ENCODE results near the gene CSRP3.

Gene CSRP3

DNA sequence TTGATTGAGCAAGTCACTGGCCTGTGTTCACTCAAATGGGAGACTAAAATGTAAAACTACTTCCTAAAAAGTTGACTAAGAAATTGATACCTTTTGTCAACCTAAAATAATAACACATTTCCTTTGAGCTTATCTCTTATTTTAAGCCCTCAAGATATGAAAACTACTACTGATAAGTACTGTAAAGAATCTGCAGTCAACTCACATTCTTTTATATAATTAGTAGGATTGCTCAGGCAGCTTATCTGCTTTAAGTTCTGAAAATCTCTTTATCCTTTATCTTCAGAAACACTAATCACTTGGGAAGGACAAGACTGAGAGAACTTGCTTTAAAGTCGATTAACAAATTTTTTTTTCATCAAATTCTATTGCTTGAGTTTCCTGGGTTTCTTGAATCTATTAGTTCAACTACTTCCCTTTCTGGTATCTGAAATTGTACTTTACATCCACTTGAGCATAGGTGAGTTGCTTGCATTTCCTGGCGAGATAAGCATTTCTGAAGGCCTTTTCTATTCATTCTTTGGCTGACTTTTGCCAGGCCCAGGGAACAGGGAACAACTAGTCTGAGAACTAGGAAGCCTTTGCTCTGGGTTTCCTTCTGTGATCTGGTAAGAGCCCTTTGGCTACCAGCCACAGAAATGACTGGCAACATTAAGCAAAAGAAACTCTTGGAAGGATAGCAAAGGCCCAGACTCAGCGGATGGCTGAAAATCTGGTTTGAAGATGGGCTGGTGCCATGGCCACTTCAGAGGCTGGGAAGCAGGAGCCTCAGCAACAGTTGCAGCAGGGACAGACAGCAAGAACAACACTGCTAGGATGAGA lies 19.3 kb upstream of the CSRP3 start:
- no peak for DNase-seq (ENCODE audit: low spot score)
- TF ChIP-seq, protein P1, sequence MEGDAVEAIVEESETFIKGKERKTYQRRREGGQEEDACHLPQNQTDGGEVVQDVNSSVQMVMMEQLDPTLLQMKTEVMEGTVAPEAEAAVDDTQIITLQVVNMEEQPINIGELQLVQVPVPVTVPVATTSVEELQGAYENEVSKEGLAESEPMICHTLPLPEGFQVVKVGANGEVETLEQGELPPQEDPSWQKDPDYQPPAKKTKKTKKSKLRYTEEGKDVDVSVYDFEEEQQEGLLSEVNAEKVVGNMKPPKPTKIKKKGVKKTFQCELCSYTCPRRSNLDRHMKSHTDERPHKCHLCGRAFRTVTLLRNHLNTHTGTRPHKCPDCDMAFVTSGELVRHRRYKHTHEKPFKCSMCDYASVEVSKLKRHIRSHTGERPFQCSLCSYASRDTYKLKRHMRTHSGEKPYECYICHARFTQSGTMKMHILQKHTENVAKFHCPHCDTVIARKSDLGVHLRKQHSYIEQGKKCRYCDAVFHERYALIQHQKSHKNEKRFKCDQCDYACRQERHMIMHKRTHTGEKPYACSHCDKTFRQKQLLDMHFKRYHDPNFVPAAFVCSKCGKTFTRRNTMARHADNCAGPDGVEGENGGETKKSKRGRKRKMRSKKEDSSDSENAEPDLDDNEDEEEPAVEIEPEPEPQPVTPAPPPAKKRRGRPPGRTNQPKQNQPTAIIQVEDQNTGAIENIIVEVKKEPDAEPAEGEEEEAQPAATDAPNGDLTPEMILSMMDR (IDR thresholded peaks at IDR 0.05; ENCODE audit: poor library complexity, severe bottlenecking): no peak
- no peaks in the 10 kb centered on the region for H3K27me3 ChIP-seq (ENCODE audit: insufficient read depth, poor library complexity, severe bottlenecking)

DNA sequence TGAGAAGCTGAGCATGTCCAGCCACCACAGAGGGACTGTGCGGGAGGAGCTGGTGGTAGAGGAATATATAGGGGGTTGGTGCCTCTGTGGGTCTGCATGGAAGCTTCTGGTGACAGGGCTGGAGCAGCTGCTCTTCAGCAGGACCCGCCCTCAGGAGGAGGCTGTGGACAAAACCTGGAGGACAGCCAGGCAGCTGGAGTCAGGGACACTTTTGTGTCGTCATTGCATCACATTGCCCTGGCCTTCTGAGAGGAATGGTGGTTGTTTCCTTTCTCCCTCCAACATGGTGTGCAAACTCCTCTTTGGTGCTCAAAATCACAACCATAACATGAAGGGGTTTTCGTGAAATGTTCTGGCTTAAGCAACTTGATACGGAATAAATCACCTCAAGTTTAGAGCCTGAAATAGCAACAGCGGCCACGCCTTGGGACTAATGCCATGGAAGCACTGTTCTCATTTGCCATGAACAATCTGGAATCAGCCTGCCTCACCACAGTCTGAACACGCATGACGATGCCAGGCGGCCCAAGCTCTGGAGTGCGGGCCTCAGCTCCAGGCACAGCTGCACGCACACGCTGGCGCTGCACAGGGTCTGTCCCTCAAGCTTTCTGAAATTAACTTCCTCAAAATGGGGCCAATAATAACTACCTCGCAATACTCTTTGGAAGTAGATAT lies 17.1 kb upstream of the CSRP3 start:
- Histone ChIP-seq H3K4me3 (ENCODE audit: severe bottlenecking) (no peak overlapping the region), H3K27me3 (ENCODE audit: insufficient read depth, poor library complexity, severe bottlenecking) (no peaks in the 10 kb centered on the region), H3K4me1 (ENCODE audit: insufficient read depth, poor library complexity, severe bottlenecking) (peaks cover 21% of the 10 kb centered on the region), H3K36me3 (ENCODE audit: low read depth) (0 out of 2 replicates have a peak, but pooled peaks cover 3% of the 10 kb centered on the region), H3K27ac (ENCODE audit: poor library complexity, severe bottlenecking) (no peak overlapping the region), H3K9me3 (ENCODE audit: severe bottlenecking) (no peaks in the 10 kb centered on the region)
- no peak for ATAC-seq (ENCODE audit: low read depth)
- no peak for DNase-seq (ENCODE audit: low spot score)
- TF ChIP-seq, protein P1 (IDR thresholded peaks at IDR 0.05; ENCODE audit: poor library complexity, severe bottlenecking): no peak

More for the DNA sequence above, 19.3 kb upstream of the CSRP3 start:
- peaks cover 21% of the 10 kb centered on the region for H3K4me1 ChIP-seq (ENCODE audit: insufficient read depth, poor library complexity, severe bottlenecking)
- no peak overlapping the region for H3K27ac ChIP-seq (ENCODE audit: poor library complexity, severe bottlenecking)
- H3K4me3 ChIP-seq (ENCODE audit: severe bottlenecking): no peak overlapping the region
- ATAC-seq (ENCODE audit: low read depth): no peak
- H3K9me3 ChIP-seq (ENCODE audit: severe bottlenecking): no peaks in the 10 kb centered on the region
- H3K36me3 ChIP-seq (ENCODE audit: low read depth): 0 out of 2 replicates have a peak, but pooled peaks cover 12% of the 10 kb centered on the region

DNA sequence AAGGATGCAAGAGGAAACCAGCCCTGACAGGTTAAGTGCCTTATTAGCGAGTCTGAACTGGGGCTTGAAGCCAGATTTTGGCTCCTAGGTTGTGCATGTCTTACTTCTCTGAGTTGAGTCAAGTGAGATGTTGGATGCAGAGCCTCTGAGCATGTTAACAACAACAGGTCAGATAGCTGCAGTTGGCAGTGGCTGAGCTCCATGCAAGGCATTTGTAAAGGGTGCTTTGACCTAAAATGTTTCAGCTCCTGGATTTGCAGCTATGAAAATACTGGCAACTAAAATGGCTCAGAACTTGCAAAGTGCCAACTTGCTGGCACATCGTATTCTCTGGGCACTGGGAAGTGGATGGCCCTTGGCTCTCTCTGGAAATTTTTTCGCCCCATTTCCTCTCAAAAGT lies 16.4 kb upstream of the CSRP3 start:
- TF ChIP-seq, protein P1 (IDR thresholded peaks at IDR 0.05; ENCODE audit: poor library complexity, severe bottlenecking): no peak
- Histone ChIP-seq H3K4me3 (ENCODE audit: severe bottlenecking) (no peak overlapping the region), H3K36me3 (ENCODE audit: low read depth) (no peaks in the 10 kb centered on the region), H3K9me3 (ENCODE audit: severe bottlenecking) (no peaks in the 10 kb centered on the region), H3K27ac (ENCODE audit: poor library complexity, severe bottlenecking) (no peak overlapping the region), H3K4me1 (ENCODE audit: insufficient read depth, poor library complexity, severe bottlenecking) (peaks cover 21% of the 10 kb centered on the region), H3K27me3 (ENCODE audit: insufficient read depth, poor library complexity, severe bottlenecking) (no peaks in the 10 kb centered on the region)
- DNase-seq (ENCODE audit: low spot score) (no peak), ATAC-seq (ENCODE audit: low read depth) (no peak)

DNA sequence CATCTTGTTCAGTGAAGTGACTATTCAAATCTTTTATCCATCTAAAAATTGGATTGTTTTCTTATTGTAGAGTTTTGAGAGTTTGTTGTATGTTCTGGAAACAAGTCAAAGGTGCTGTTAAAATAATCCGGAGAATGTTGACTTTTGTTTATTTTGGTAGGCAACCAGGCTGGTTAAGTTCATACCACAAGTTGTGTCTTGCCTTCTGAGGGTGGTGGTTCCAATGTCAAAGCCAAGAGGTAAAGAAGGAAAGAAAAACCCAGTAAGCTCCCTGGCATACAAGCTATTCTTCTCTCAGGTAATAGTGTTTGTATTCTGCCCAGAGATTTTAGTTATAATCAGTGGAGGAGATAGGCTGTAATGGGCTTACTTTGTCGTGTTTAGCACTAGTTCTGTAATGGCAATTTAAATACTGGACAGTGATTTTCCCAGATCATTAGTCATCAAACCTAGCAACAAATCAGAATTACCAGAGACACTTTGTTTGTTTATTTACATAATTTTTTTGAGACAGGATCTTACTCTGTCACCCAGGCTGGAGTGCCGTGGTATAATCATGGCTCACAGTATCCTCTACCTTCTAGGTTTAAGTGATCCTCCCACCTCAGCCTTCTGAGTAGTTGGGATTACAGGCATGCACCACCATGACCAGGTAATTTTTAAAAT lies 15.1 kb upstream of the CSRP3 start:
- TF ChIP-seq, protein P1 (IDR thresholded peaks at IDR 0.05; ENCODE audit: poor library complexity, severe bottlenecking): no peak

More for the DNA sequence above, 15.1 kb upstream of the CSRP3 start:
- Histone ChIP-seq H3K36me3 (ENCODE audit: low read depth) (no peaks in the 10 kb centered on the region), H3K9me3 (ENCODE audit: severe bottlenecking) (no peaks in the 10 kb centered on the region), H3K4me1 (ENCODE audit: insufficient read depth, poor library complexity, severe bottlenecking) (peaks cover 21% of the 10 kb centered on the region), H3K4me3 (ENCODE audit: severe bottlenecking) (no peak overlapping the region), H3K27me3 (ENCODE audit: insufficient read depth, poor library complexity, severe bottlenecking) (no peaks in the 10 kb centered on the region), H3K27ac (ENCODE audit: poor library complexity, severe bottlenecking) (no peak overlapping the region)
- peak; percentile 61 for ATAC-seq (ENCODE audit: low read depth)
- no peak for DNase-seq (ENCODE audit: low spot score)
